ENCODE measurements around the gene NUCB1. TPM values are rescaled to one million over a fixed set of nuclear protein-coding genes. Genes with fewer than 3 reads are reported as not detected.
"Not testable (repeated sequence)": the region's sequence is repeated elsewhere in the genome, so short reads cannot be mapped to it uniquely, and the experiment has no call there.

The NUCB1 gene
- total RNA-seq, 1 donor from 2014 or later = 117 TPM

- no peaks in the 10 kb centered on the region for H3K27me3 Mint-ChIP-seq (ENCODE audit: insufficient read depth)
- no peak overlapping the region for H3K4me3 Mint-ChIP-seq
- H3K27ac Mint-ChIP-seq = no peak overlapping the region
Observed at GRCh38 chr19:48918801-48919247, 18.7 kb downstream of the NUCB1 start.

GRCh38 chr19:48919271-48919670 lies 19.2 kb downstream of the NUCB1 start:
- H3K4me1 Mint-ChIP-seq (ENCODE audit: low read depth); H3K27me3 Mint-ChIP-seq (ENCODE audit: insufficient read depth); DNase-seq (ENCODE audit: low spot score); H3K9me3 Mint-ChIP-seq; H3K4me3 Mint-ChIP-seq; H3K27ac Mint-ChIP-seq; intact Hi-C loops (cut with micrococcal nuclease): not testable (repeated sequence)
- H3K36me3 Mint-ChIP-seq (ENCODE audit: low read depth) = peaks cover 25% of the 10 kb centered on the region

More at GRCh38 chr19:48918801-48919247, 18.7 kb downstream of the NUCB1 start:
- H3K9me3 Mint-ChIP-seq = no peaks in the 10 kb centered on the region
- intact Hi-C loops (cut with micrococcal nuclease) = no loop called here
- DNase-seq (ENCODE audit: low spot score) = no peak
- H3K4me1 Mint-ChIP-seq (ENCODE audit: low read depth) = no peaks in the 10 kb centered on the region
- H3K36me3 Mint-ChIP-seq (ENCODE audit: low read depth) = peaks cover 24% of the 10 kb centered on the region

DNA sequence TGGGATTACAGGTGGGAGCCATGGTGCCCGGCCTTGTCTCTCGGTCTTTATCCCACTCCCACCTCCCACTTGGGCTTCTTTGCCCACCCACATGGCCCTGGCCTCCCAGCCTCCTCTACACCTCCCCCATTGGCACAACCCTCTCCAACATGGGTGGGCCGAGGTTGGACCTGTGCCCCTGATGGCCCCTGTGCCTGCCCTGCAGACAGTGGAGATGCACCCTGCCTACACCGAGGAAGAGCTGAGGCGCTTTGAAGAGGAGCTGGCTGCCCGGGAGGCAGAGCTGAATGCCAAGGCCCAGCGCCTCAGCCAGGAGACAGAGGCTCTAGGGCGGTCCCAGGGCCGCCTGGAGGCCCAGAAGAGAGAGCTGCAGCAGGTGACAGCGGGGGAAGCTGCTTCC lies 20.8 kb downstream of the NUCB1 start:
- no peaks in the 10 kb centered on the region for H3K9me3 Mint-ChIP-seq
- H3K27ac Mint-ChIP-seq = no peak overlapping the region
- no peak for DNase-seq (ENCODE audit: low spot score)
- peaks cover 19% of the 10 kb centered on the region for H3K36me3 Mint-ChIP-seq (ENCODE audit: low read depth)
- H3K4me1 Mint-ChIP-seq (ENCODE audit: low read depth) = no peaks in the 10 kb centered on the region
- intact Hi-C loops (cut with micrococcal nuclease) = no loop called here
- no peak overlapping the region for H3K4me3 Mint-ChIP-seq
- no peaks in the 10 kb centered on the region for H3K27me3 Mint-ChIP-seq (ENCODE audit: insufficient read depth)

DNA sequence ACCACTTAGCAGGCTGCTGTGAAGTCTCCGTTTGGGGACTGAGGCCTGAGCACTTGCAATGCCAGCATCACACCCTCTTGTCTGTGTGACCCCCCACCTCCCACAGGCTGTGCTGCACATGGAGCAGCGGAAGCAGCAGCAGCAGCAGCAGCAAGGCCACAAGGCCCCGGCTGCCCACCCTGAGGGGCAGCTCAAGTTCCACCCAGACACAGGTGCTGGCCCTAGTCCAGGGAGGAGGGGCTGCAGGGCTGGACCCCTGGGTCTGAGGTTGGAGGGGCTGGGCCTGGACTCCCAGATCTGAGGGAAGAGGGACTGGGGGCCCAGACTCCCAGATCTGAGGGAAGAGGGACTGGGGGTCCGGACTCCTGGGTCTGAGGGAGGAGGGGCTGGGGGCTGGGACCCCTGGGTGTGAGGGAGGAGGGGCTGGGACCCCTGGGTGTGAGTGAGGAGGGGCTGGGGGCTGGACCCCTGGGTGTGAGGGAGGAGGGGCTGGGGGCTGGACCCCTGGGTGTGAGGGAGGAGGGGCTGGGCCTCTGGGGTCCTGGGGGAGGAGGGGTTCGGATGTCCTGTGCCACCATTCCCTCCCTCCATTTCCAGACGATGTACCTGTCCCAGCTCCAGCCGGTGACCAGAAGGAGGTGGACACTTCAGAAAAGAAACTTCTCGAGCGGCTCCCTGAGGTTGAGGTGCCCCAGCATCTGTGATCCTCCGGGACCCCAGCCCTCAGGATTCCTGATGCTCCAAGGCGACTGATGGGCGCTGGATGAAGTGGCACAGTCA lies 21.8 kb downstream of the NUCB1 start:
- no peak overlapping the region for H3K27ac Mint-ChIP-seq
- H3K4me3 Mint-ChIP-seq = no peak overlapping the region
- H3K4me1 Mint-ChIP-seq (ENCODE audit: low read depth) = no peaks in the 10 kb centered on the region
- no peaks in the 10 kb centered on the region for H3K27me3 Mint-ChIP-seq (ENCODE audit: insufficient read depth)
- intact Hi-C loops (cut with micrococcal nuclease) = no loop called here
- H3K36me3 Mint-ChIP-seq (ENCODE audit: low read depth) = peaks cover 17% of the 10 kb centered on the region
- H3K9me3 Mint-ChIP-seq = no peaks in the 10 kb centered on the region
- DNase-seq (ENCODE audit: low spot score) = no peak

DNA sequence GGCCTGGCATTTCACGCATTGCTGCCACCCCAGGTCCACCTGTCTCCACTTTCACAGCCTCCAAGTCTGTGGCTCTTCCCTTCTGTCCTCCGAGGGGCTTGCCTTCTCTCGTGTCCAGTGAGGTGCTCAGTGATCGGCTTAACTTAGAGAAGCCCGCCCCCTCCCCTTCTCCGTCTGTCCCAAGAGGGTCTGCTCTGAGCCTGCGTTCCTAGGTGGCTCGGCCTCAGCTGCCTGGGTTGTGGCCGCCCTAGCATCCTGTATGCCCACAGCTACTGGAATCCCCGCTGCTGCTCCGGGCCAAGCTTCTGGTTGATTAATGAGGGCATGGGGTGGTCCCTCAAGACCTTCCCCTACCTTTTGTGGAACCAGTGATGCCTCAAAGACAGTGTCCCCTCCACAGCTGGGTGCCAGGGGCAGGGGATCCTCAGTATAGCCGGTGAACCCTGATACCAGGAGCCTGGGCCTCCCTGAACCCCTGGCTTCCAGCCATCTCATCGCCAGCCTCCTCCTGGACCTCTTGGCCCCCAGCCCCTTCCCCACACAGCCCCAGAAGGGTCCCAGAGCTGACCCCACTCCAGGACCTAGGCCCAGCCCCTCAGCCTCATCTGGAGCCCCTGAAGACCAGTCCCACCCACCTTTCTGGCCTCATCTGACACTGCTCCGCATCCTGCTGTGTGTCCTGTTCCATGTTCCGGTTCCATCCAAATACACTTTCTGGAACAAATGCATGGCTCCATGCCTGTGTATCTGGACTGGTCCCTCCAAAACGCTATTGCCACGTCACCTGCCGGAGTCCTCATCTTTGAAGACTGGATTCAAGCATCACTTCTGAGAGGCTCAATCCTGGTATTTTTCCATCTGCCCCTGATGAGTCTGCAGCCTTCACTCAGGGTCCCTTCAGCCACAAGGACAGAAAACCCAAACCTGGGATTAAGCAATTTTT lies 22.7 kb downstream of the NUCB1 start:
- H3K27me3 Mint-ChIP-seq (ENCODE audit: insufficient read depth) = no peaks in the 10 kb centered on the region
- no peaks in the 10 kb centered on the region for H3K9me3 Mint-ChIP-seq
- H3K4me1 Mint-ChIP-seq (ENCODE audit: low read depth) = no peaks in the 10 kb centered on the region
- no peak overlapping the region for H3K4me3 Mint-ChIP-seq
- H3K27ac Mint-ChIP-seq = no peak overlapping the region
- peaks cover 16% of the 10 kb centered on the region for H3K36me3 Mint-ChIP-seq (ENCODE audit: low read depth)
- intact Hi-C loops (cut with micrococcal nuclease) = no loop called here
- DNase-seq (ENCODE audit: low spot score) = no peak

GRCh38 chr19:48925240-48925843 lies 25.2 kb downstream of the NUCB1 start:
- DNase-seq (ENCODE audit: low spot score) = no peak
- intact Hi-C loops (cut with micrococcal nuclease) = no loop called here

GRCh38 chr19:48925890-48926289 lies 25.8 kb downstream of the NUCB1 start:
- H3K4me1 Mint-ChIP-seq (ENCODE audit: low read depth); H3K27ac Mint-ChIP-seq; H3K27me3 Mint-ChIP-seq (ENCODE audit: insufficient read depth); H3K9me3 Mint-ChIP-seq; intact Hi-C loops (cut with micrococcal nuclease); H3K36me3 Mint-ChIP-seq (ENCODE audit: low read depth); H3K4me3 Mint-ChIP-seq; DNase-seq (ENCODE audit: low spot score): not testable (repeated sequence)

More at GRCh38 chr19:48925240-48925843, 25.2 kb downstream of the NUCB1 start:
- Mint-ChIP-seq H3K27ac (no peak overlapping the region), H3K4me3 (no peak overlapping the region), H3K36me3 (ENCODE audit: low read depth) (peaks cover 8% of the 10 kb centered on the region), H3K9me3 (no peaks in the 10 kb centered on the region), H3K27me3 (ENCODE audit: insufficient read depth) (no peaks in the 10 kb centered on the region), H3K4me1 (ENCODE audit: low read depth) (no peaks in the 10 kb centered on the region)

GRCh38 chr19:48926909-48927308 lies 26.8 kb downstream of the NUCB1 start:
- peaks cover 8% of the 10 kb centered on the region for H3K36me3 Mint-ChIP-seq (ENCODE audit: low read depth)
- intact Hi-C loops (cut with micrococcal nuclease) = no loop called here
- no peak for DNase-seq (ENCODE audit: low spot score)
- H3K27me3 Mint-ChIP-seq (ENCODE audit: insufficient read depth) = no peaks in the 10 kb centered on the region
- peak overlapping the region; percentile 58 for H3K27ac Mint-ChIP-seq
- H3K4me3 Mint-ChIP-seq = no peak overlapping the region
- H3K4me1 Mint-ChIP-seq (ENCODE audit: low read depth) = no peaks in the 10 kb centered on the region
- H3K9me3 Mint-ChIP-seq = no peaks in the 10 kb centered on the region

DNA sequence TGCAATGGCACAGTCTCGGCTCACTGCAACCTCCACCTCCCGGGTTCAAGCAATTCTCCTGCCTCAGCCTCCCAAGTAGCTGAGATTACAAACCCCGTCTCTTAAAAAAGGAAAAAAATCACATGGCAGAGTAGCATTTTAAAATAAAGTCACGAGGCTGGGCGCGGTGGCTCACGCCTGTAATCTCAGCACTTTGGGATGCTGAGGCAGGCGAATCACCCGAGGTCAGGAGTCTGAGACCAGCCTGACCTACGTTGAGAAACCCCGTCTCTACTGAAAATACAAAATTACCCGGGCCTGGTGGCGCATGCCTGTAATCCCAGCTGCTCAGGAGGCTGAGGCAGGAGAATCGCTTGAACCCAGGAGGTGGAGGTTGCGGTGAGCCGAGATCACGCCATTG lies 27.6 kb downstream of the NUCB1 start:
- H3K36me3 Mint-ChIP-seq (ENCODE audit: low read depth); intact Hi-C loops (cut with micrococcal nuclease); H3K9me3 Mint-ChIP-seq; H3K4me3 Mint-ChIP-seq; DNase-seq (ENCODE audit: low spot score); H3K4me1 Mint-ChIP-seq (ENCODE audit: low read depth); H3K27ac Mint-ChIP-seq; H3K27me3 Mint-ChIP-seq (ENCODE audit: insufficient read depth): not testable (repeated sequence)

DNA sequence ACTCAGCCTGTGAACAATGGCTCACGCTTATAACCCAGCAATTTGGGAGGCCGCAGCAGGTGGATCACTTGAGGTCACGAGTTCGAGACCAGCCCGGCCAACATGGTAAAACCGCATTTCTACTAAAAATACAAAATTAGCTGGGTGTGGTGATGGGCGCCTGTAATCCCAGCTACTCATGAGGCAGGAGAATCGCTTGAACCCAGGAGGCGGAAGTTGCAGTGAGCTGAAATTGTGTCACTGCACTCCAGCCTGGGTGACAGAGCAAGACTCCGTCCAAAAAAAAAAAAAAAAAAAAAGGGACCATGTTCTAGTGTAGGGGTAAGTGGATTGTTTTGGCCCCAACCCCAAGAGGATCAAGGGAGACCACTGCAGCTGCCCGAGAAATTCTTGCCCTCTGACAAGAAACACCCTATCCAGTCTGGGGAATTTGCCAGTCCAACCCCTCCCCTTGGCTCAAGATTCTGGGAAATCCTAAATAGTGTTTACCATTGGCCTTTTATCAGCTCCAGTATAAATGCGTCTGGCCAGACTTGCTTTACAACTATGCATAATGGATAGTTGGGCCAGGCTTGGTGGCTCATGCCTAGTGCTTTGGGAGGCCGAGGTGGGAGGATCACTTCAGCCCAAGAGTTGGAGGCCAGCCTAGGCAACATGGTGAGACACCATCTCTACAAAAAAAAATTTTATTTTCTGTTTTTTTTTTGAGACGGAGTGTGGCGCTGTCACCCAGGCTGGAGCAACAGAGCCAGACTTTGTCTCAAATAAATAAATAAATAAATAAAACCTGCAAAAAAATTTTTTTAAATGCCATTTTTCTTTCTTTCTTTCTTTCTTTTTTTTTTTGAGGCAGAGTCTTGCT lies 28.3 kb downstream of the NUCB1 start:
- intact Hi-C loops (cut with micrococcal nuclease) = no loop called here
- peaks cover 6% of the 10 kb centered on the region for H3K27me3 Mint-ChIP-seq (ENCODE audit: insufficient read depth)

GRCh38 chr19:48933382-48933932 lies 33.3 kb downstream of the NUCB1 start, which contains the start of gene DHDH:
TSS of gene DHDH (plus strand) at chr19:48933699. CDS start at chr19:48933722, 23 bp downstream.
- Mint-ChIP-seq H3K9me3 (no peaks in the 10 kb centered on the region), H3K4me3 (peak within 1 kb of the TSS; percentile 83), H3K27me3 (ENCODE audit: insufficient read depth) (peaks cover 11% of the 10 kb centered on the region), H3K27ac (peak within 1 kb of the TSS; percentile 61), H3K36me3 (ENCODE audit: low read depth) (no peaks in the 10 kb centered on the region), H3K4me1 (ENCODE audit: low read depth) (peaks cover 14% of the 10 kb centered on the region)
- peak; percentile 85 for DNase-seq (ENCODE audit: low spot score)
- intact Hi-C loops (cut with micrococcal nuclease) = loop anchor here (1.0 to 2.0 kb wide), 3 partner anchors 32 to 61 kb away; partner anchors contain the start of genes FTL, NUCB1 and PPP1R15A

More for the DNA sequence above, 28.3 kb downstream of the NUCB1 start:
- peaks cover 3% of the 10 kb centered on the region for H3K36me3 Mint-ChIP-seq (ENCODE audit: low read depth)
- H3K9me3 Mint-ChIP-seq = no peaks in the 10 kb centered on the region
- peaks cover 7% of the 10 kb centered on the region for H3K4me1 Mint-ChIP-seq (ENCODE audit: low read depth)
- no peak for DNase-seq (ENCODE audit: low spot score)
- no peak overlapping the region for H3K27ac Mint-ChIP-seq
- H3K4me3 Mint-ChIP-seq = no peak overlapping the region

- Mint-ChIP-seq H3K27me3 (ENCODE audit: insufficient read depth) (peaks cover 11% of the 10 kb centered on the region), H3K36me3 (ENCODE audit: low read depth) (no peaks in the 10 kb centered on the region), H3K9me3 (no peaks in the 10 kb centered on the region), H3K4me1 (ENCODE audit: low read depth) (peaks cover 14% of the 10 kb centered on the region), H3K27ac (no peak overlapping the region), H3K4me3 (no peak overlapping the region)
- DNase-seq (ENCODE audit: low spot score) = no peak
- intact Hi-C loops (cut with micrococcal nuclease) = no loop called here
Observed at GRCh38 chr19:48934837-48935236, 34.7 kb downstream of the NUCB1 start.

Measured in activated T-helper 1 cell treated with anti-CD3 and anti-CD28 coated beads, Interleukin-12 subunit alpha, Interleukin-12 subunit beta, Interleukin-2, Interleukin-4 antibody, amounts not matched to agents 30 ng/mL and 10 ng/mL and 1 ng/mL, durations not matched to agents 14 hours and 24 hours and 36 hours (primary cell).